ENCODE measurements around the gene KANSL1. TPM values are rescaled to one million over a fixed set of nuclear protein-coding genes. Genes with fewer than 3 reads are reported as not detected.
A peak's percentile ranks its signal among the peaks of the same experiment; 100 is the strongest.
"Not testable (repeated sequence)": the region's sequence is repeated elsewhere in the genome, so short reads cannot be mapped to it uniquely, and the experiment has no call there.

Gene KANSL1
- total RNA-seq, 2 donors from 2014 or later: 86.5 to 102 TPM

- Histone ChIP-seq H3K4me3 (no peak overlapping the region), H3K4me1 (ENCODE audit: control insufficient read depth in 1 of 2, low read depth in 2 of 2) (peaks cover 46 to 72% of the 10 kb centered on the region in 2 donors), H3K27me3 (replicated peaks; ENCODE audit: insufficient read depth) (no peaks in the 10 kb centered on the region), H3K27ac (no peak overlapping the region), H3K9me3 (no peaks in the 10 kb centered on the region), H3K36me3 (no peaks in the 10 kb centered on the region)
- ATAC-seq (ENCODE audit: insufficient number of reproducible peaks, low FRiP score, low read depth): no peak
- TF ChIP-seq CTCF (IDR thresholded peaks at IDR 0.05): no peak
- DNase-seq (ENCODE audit: low spot score): no peak
Observed at GRCh38 chr17:46120078-46120477, 73.2 kb downstream of the KANSL1 start.

DNA sequence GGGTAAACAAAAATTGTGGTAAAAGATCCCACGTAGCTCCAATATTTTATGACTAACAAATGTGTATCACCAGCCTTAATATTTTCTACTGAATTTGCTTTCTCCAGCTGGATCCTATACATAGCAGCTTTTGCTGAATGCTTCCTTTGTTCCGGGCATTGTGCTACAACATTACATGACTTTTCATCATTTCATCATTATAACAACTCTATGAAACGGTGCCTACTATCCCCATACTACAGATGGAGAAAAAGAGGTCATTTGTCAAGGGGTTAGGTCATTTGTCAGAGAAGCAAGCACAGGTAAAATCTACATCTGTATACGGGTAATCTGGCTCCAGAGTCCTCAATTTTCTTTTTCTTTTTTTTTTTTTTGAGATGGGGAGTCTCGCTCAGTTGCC is 74.3 kb downstream of the KANSL1 start:
- Histone ChIP-seq H3K4me3 (no peak overlapping the region), H3K36me3 (no peaks in the 10 kb centered on the region), H3K4me1 (ENCODE audit: control insufficient read depth in 1 of 2, low read depth in 2 of 2) (peaks cover 45 to 81% of the 10 kb centered on the region in 2 donors), H3K27me3 (replicated peaks; ENCODE audit: insufficient read depth) (no peaks in the 10 kb centered on the region), H3K27ac (no peak overlapping the region), H3K9me3 (no peaks in the 10 kb centered on the region)
- DNase-seq (ENCODE audit: low spot score): no peak
- no peak for TF ChIP-seq CTCF (IDR thresholded peaks at IDR 0.05)
- no peak for ATAC-seq (ENCODE audit: insufficient number of reproducible peaks, low FRiP score, low read depth)

DNA sequence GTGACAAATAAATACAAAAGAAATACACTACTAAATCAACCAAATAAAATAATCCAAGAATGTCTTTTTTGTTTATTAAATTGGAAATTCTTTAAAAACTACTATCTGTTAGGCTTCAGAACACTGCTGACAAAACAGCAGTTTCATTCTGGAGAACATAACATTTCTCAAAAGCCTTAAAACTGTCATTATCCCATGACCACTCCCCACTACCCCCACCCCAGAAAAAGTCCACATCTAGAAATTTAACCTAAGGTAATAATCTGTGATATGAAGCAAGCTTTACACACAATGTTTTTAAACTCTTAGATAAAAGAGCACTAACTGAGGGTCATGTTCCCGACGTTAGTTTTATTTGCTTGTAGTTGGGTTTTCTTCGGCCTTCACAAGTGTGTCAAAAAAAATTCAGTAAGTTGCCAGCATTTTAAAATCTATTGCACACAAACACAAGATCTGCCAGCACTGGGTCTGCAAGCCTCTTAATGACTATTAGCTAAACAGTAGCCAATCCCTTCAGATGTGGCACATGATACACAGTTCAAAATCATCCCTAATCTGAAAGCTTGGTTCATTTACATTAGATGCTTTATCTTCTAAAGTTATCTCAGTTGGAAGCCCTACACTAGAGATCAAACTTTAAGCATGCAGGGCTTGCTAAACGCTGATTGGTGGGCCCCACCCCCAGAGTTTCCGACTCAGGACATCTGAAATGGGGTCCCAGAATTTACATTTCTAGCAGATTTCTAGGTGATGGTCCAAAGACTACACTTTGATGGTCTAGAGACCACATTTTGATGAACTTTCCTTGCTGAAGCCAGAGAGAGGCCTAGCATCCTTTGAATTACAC is 75.2 kb downstream of the KANSL1 start:
- H3K4me1 ChIP-seq (ENCODE audit: control insufficient read depth in 1 of 2, low read depth in 2 of 2): peaks cover 45 to 90% of the 10 kb centered on the region in 2 donors
- ATAC-seq (ENCODE audit: insufficient number of reproducible peaks, low FRiP score, low read depth) (no peak), DNase-seq (ENCODE audit: low spot score) (no peak)
- no peaks in the 10 kb centered on the region for H3K9me3 ChIP-seq
- no peaks in the 10 kb centered on the region for H3K36me3 ChIP-seq
- no peaks in the 10 kb centered on the region for H3K27me3 ChIP-seq (replicated peaks; ENCODE audit: insufficient read depth)
- no peak for TF ChIP-seq CTCF (IDR thresholded peaks at IDR 0.05)
- no peak overlapping the region for H3K4me3 ChIP-seq
- H3K27ac ChIP-seq: no peak overlapping the region

- TF ChIP-seq CTCF (IDR thresholded peaks at IDR 0.05): no peak
- DNase-seq (ENCODE audit: low spot score) (no peak), ATAC-seq (ENCODE audit: insufficient number of reproducible peaks, low FRiP score, low read depth) (no peak)
- no peaks in the 10 kb centered on the region for H3K36me3 ChIP-seq
- H3K27me3 ChIP-seq (replicated peaks; ENCODE audit: insufficient read depth): no peaks in the 10 kb centered on the region
- no peak overlapping the region for H3K4me3 ChIP-seq
- H3K9me3 ChIP-seq: no peaks in the 10 kb centered on the region
- peaks cover 38 to 81% of the 10 kb centered on the region in 2 donors for H3K4me1 ChIP-seq (ENCODE audit: control insufficient read depth in 1 of 2, low read depth in 2 of 2)
- H3K27ac ChIP-seq: no peak overlapping the region
Observed at GRCh38 chr17:46117117-46117516, 76.1 kb downstream of the KANSL1 start.

DNA sequence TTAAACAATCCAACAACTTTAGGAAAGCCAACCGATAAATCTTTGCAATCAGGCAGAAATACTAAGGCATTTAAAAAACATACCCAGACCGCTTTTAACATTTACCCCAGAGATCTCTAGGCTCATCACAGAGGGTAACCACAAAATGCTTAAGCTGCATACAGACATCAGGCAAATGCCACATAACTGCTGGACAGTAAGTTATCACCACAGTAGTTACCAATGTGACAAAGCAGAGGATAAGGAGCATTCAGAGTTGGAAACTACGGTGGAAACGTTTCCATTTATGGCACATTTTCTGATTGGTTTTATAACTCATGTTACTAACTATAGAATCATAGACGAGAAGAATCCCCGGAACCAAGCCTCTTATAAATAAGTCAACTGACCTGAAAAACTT is 77.5 kb downstream of the KANSL1 start:
- TF ChIP-seq CTCF (IDR thresholded peaks at IDR 0.05): no peak
- H3K27ac ChIP-seq: no peak overlapping the region
- no peaks in the 10 kb centered on the region for H3K36me3 ChIP-seq
- DNase-seq (ENCODE audit: low spot score): no peak
- H3K9me3 ChIP-seq: no peaks in the 10 kb centered on the region
- ATAC-seq (ENCODE audit: insufficient number of reproducible peaks, low FRiP score, low read depth): no peak
- peak overlapping the region; percentile 48 for H3K4me3 ChIP-seq
- H3K27me3 ChIP-seq (replicated peaks; ENCODE audit: insufficient read depth): no peaks in the 10 kb centered on the region
- H3K4me1 ChIP-seq (ENCODE audit: control insufficient read depth in 1 of 2, low read depth in 2 of 2): peaks cover 27 to 75% of the 10 kb centered on the region in 2 donors

DNA sequence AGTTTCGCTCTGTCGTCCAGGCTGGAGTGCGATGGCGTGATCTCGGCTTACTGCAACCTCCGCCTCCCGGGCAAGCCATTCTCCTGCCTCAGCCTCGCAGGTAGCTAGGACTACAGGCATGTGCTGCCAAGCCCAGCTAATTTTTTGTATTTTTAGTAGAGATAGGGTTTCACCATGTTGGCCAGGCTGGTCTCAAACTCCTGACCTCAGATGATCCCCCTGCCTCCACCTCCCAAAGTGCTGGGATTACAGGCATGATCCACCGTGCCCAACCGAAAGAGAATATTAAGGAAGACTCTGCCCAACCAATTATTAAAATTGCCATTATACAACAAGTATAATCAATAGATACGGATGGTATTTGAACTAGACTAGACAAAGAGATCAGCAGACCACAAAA is 82.0 kb downstream of the KANSL1 start:
- H3K27me3 ChIP-seq (replicated peaks; ENCODE audit: insufficient read depth); H3K27ac ChIP-seq; ATAC-seq (ENCODE audit: insufficient number of reproducible peaks, low FRiP score, low read depth); H3K36me3 ChIP-seq; H3K4me3 ChIP-seq; DNase-seq (ENCODE audit: low spot score); H3K9me3 ChIP-seq: not testable (repeated sequence)
- peaks cover 45 to 81% of the 10 kb centered on the region in 2 donors for H3K4me1 ChIP-seq (ENCODE audit: control insufficient read depth in 1 of 2, low read depth in 2 of 2)

Data from thoracic aorta (tissue), 2 donors.